PC-9 (cell line): ENCODE results near the gene EPHB4. TPM values are rescaled to one million over a fixed set of nuclear protein-coding genes. Genes with fewer than 3 reads are reported as not detected.
A peak's percentile ranks its signal among the peaks of the same experiment; 100 is the strongest.

ENCODE experiments used
- BruUV-seq: library from RNA; stranded (reverse); fragments of 400-500 nt; replicated peaks from 2 replicates; lab custom pipeline; 2021; lab: Mats Ljungman, UMichigan
- CTCF ChIA-PET: fragments of 300-600 bp; sonication (Branson Sonifier 250); formaldehyde crosslinking; loops from one replicate; lab custom pipeline; 2022; ENCODE audit warnings: antibody characterized with exemption; lab: Charles Lee
- POLR2A ChIA-PET: fragments of 300-600 bp; sonication (Branson Sonifier 250); formaldehyde crosslinking; loops from one replicate; lab custom pipeline; 2022; ENCODE audit warnings: antibody characterized with exemption; ENCODE audit not compliant: unreplicated experiment; lab: Charles Lee
- DNase-seq, 2 experiments: peaks; one replicate each; pipeline versions ENCODE4 v3.0.0 to v3.0.0-alpha.2; 2015 to 2022; ENCODE audit warnings: mixed read lengths in 1 of 2
- H2AFZ ChIP-seq: fragments of 200-600 bp; sonication (generic); 2 replicates; pipeline ENCODE4 v1.8.1; 2017; ENCODE audit warnings: antibody characterized with exemption
- H3F3A ChIP-seq: fragments of 200-600 bp; sonication (generic); 2 replicates; pipeline ENCODE4 v1.8.1; 2017; ENCODE audit warnings: antibody characterized with exemption, mild to moderate bottlenecking, low read depth; ENCODE audit not compliant: insufficient read depth
- H3K27ac ChIP-seq: fragments of 200-600 bp; sonication (generic); 2 replicates; pipeline ENCODE4 v1.6.1; 2016; ENCODE audit warnings: mixed run types
- H3K27me3 ChIP-seq: fragments of 200-600 bp; sonication (generic); 2 replicates; pipeline ENCODE4 v1.6.1; 2016; ENCODE audit warnings: low read depth, mixed run types; ENCODE audit not compliant: insufficient read depth
- H3K36me3 ChIP-seq: fragments of 200-600 bp; sonication (generic); 2 replicates; pipeline ENCODE4 v1.6.1; 2016; ENCODE audit warnings: low read depth, mixed run types
- H3K4me1 ChIP-seq: fragments of 200-600 bp; sonication (generic); replicated peaks from 2 replicates; pipeline ENCODE4 v1.6.1; 2016; ENCODE audit warnings: mixed run types; ENCODE audit not compliant: insufficient read depth
- H3K4me2 ChIP-seq: fragments of 200-600 bp; sonication (generic); 2 replicates; pipeline ENCODE4 v1.6.1; 2017; ENCODE audit warnings: mixed run types
- H3K4me3 ChIP-seq: fragments of 200-600 bp; sonication (generic); 2 replicates; pipeline ENCODE4 v1.6.1; 2016; ENCODE audit warnings: mixed run types
- H3K79me2 ChIP-seq: fragments of 200-600 bp; sonication (generic); 2 replicates; pipeline ENCODE4 v1.6.1; 2017; ENCODE audit warnings: low read depth, mixed run types
- H3K9me2 ChIP-seq: fragments of 200-600 bp; sonication (generic); 2 replicates; pipeline ENCODE4 v1.8.1; 2017; ENCODE audit warnings: mild to moderate bottlenecking; ENCODE audit not compliant: insufficient read depth
- H3K9me3 ChIP-seq: fragments of 200-600 bp; sonication (generic); 2 replicates; pipeline ENCODE4 v1.8.1; 2016; ENCODE audit warnings: low read depth; ENCODE audit not compliant: insufficient read depth
- H4K20me1 ChIP-seq: fragments of 200-600 bp; sonication (generic); 2 replicates; pipeline ENCODE4 v1.8.1; 2017; ENCODE audit not compliant: insufficient read depth
- EZH2 ChIP-seq: fragments of 200-600 bp; sonication (generic); IDR thresholded peaks from 2 replicates; pipeline ENCODE4 v1.8.0; 2017; ENCODE audit warnings: antibody characterized with exemption, low read depth
- intact Hi-C: fragments of 100-400 bp; cut with micrococcal nuclease; formaldehyde crosslinking; loops from one replicate; pipeline ENCODE4 v1.10.0; 2022; ENCODE audit not compliant: unreplicated experiment
- total RNA-seq: library from RNA; stranded (reverse); gene quantifications from 2 replicates; pipeline ENCODE4 v1.2.3, GENCODE V29; 2021
- TF ChIP-seq, protein P1 (sequence below): fragments of 200-600 bp; sonication (generic); conservative IDR thresholded peaks from 2 replicates; pipeline ENCODE4 v1.6.1; 2017; ENCODE audit warnings: mixed run types, antibody characterized with exemption, mild to moderate bottlenecking, moderate library complexity

The EPHB4 gene
- total RNA-seq, 1 experiment from 2014 or later = 79.4 TPM

GRCh38 chr7:100865938-100866728 is 38.8 kb upstream of the EPHB4 start:
- CTCF ChIA-PET = no interaction called here
- H3K4me3 ChIP-seq = peak overlapping the region; percentile 99; the same call in 1 of the 2 replicates

GRCh38 chr7:100865372-100865911 is 38.1 kb upstream of the EPHB4 start:
- Histone ChIP-seq H3K4me2 (peak overlapping the region; percentile 95; the same call in 1 of the 2 replicates), H4K20me1 (no peaks in the 10 kb centered on the region), H3K36me3 (no peaks in the 10 kb centered on the region), H3K9me3 (no peaks in the 10 kb centered on the region), H3K27ac (peak overlapping the region; percentile 68; the same call in 1 of the 2 replicates), H3F3A (peaks cover 23% of the 10 kb centered on the region), H3K4me3 (no peak overlapping the region), H3K9me2 (no peaks in the 10 kb centered on the region), H3K27me3 (no peaks in the 10 kb centered on the region), H3K79me2 (peaks cover 23% of the 10 kb centered on the region), H2AFZ (no peak overlapping the region), H3K4me1 (peaks cover 18% of the 10 kb centered on the region)
- TF ChIP-seq EZH2 = no peak
- TF ChIP-seq, protein P1, sequence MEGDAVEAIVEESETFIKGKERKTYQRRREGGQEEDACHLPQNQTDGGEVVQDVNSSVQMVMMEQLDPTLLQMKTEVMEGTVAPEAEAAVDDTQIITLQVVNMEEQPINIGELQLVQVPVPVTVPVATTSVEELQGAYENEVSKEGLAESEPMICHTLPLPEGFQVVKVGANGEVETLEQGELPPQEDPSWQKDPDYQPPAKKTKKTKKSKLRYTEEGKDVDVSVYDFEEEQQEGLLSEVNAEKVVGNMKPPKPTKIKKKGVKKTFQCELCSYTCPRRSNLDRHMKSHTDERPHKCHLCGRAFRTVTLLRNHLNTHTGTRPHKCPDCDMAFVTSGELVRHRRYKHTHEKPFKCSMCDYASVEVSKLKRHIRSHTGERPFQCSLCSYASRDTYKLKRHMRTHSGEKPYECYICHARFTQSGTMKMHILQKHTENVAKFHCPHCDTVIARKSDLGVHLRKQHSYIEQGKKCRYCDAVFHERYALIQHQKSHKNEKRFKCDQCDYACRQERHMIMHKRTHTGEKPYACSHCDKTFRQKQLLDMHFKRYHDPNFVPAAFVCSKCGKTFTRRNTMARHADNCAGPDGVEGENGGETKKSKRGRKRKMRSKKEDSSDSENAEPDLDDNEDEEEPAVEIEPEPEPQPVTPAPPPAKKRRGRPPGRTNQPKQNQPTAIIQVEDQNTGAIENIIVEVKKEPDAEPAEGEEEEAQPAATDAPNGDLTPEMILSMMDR = no peak; the same call in 1 of the 2 replicates
- peak; percentile 61 to 76 for DNase-seq
- BruUV-seq = no TSS peak
- intact Hi-C loops = loop anchor here (1.0 to 5.0 kb wide), 3 partner anchors 13 to 158 kb away; partner anchors contain the start of genes EPHB4, POP7 and SLC12A9
- POLR2A ChIA-PET = interaction anchor here (0.5 to 0.6 kb wide), 2 partner anchors 24 to 436 kb away, joined by 4 to 5 read pairs; partner anchors contain the start of gene UFSP1
- CTCF ChIA-PET = no interaction called here

More at GRCh38 chr7:100865938-100866728, 38.8 kb upstream of the EPHB4 start:
- Histone ChIP-seq H3K36me3 (no peaks in the 10 kb centered on the region), H3K9me3 (no peaks in the 10 kb centered on the region), H2AFZ (no peak overlapping the region), H3K9me2 (no peaks in the 10 kb centered on the region), H3K79me2 (peaks cover 23% of the 10 kb centered on the region), H3K4me2 (peak overlapping the region; percentile 95), H3F3A (peaks cover 23% of the 10 kb centered on the region), H3K4me1 (peaks cover 18% of the 10 kb centered on the region), H3K27me3 (no peaks in the 10 kb centered on the region), H4K20me1 (no peaks in the 10 kb centered on the region), H3K27ac (peak overlapping the region; percentile 68)
- intact Hi-C loops = loop anchor here (1.0 to 5.0 kb wide), 4 partner anchors 14 to 437 kb away; partner anchors contain the start of genes EPHB4, MEPCE, POP7 and SLC12A9
- TF ChIP-seq, protein P1 = no peak
- no peak for TF ChIP-seq EZH2
- no TSS peak for BruUV-seq
- peak in 1 of 2 experiments; percentile 89 for DNase-seq
- POLR2A ChIA-PET = interaction anchor here (0.5 to 0.6 kb wide), 3 partner anchors 24 to 437 kb away, joined by 3 to 5 read pairs (median 4); partner anchors contain the start of gene UFSP1

DNA sequence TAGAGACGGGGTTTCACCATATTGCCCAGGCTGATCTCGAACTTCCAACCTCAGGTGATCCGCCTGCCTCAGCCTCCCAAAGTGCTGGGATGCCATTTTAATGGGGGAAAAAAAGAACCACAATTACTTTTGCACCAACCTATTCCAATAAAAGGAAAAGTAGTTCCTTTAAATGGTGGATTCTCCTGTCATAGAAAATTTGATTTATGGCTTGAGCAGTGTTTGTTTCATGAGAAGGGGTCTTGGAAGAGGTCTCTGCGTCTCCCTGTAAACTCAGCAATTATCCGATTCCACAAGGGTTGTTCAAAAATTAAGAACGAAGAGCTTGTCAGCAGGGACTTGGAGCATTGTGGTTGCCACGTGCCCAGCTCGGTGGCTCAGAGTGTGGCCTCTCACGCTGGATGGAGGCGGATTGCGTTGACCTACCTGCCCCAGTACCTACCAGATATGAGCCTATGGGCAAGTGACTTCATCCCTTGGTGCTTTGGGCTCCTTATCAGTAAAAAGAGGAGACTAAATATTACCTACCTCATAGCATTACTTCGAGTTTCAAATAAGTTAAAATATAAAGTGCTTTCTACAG is 37.0 kb upstream of the EPHB4 start:
- CTCF ChIA-PET = interaction anchor here (0.6 kb wide), 2 partner anchors 96 to 119 kb away, joined by 4 to 11 read pairs; no protein-coding TSS in a partner anchor
- Histone ChIP-seq H3K9me2 (no peaks in the 10 kb centered on the region), H3K4me2 (no peak overlapping the region), H3K4me1 (peaks cover 18% of the 10 kb centered on the region), H3K9me3 (no peaks in the 10 kb centered on the region), H4K20me1 (no peaks in the 10 kb centered on the region), H3K79me2 (peaks cover 23% of the 10 kb centered on the region), H3K27ac (no peak overlapping the region), H3F3A (peaks cover 23% of the 10 kb centered on the region), H2AFZ (no peak overlapping the region), H3K27me3 (no peaks in the 10 kb centered on the region), H3K4me3 (no peak overlapping the region), H3K36me3 (no peaks in the 10 kb centered on the region)
- intact Hi-C loops = no loop called here
- BruUV-seq = no TSS peak
- POLR2A ChIA-PET = interaction anchor here (0.6 kb wide), 1 partner anchor 37 kb away, joined by 3 read pairs; the partner anchor contains the start of gene EPHB4
- no peak for TF ChIP-seq EZH2
- TF ChIP-seq, protein P1 = no peak
- DNase-seq = no peak
